IMR-90 (cell line): ENCODE measurements around the gene SHISAL1.

Experiments used
- BHLHE40 ChIP-seq: fragments of 150-350 bp; IDR thresholded peaks from 2 replicates; pipeline ENCODE4 v1.6.1; 2016; ENCODE audit warnings: mild to moderate bottlenecking, low read depth, low read length
- CEBPB ChIP-seq: IDR thresholded peaks from 2 replicates; pipeline ENCODE4 v1.6.1; 2012; ENCODE audit warnings: low read depth, low read length, improper control_type of control experiment
- FOS ChIP-seq: fragments of 150-350 bp; IDR thresholded peaks from 2 replicates; pipeline ENCODE4 v1.6.1; 2016; ENCODE audit warnings: low read depth, low read length
- MXI1 ChIP-seq: IDR thresholded peaks from 2 replicates; pipeline ENCODE4 v1.6.1; 2012; ENCODE audit warnings: low read depth, mild to moderate bottlenecking, low read length, moderate library complexity, borderline replicate concordance
- NFE2L2 ChIP-seq: fragments of 150-350 bp; IDR thresholded peaks from 2 replicates; pipeline ENCODE4 v1.6.1; 2016; ENCODE audit warnings: low read depth, mild to moderate bottlenecking, low read length
- POLR2A ChIP-seq: IDR thresholded peaks from 2 replicates; pipeline ENCODE4 v1.6.1; 2012; ENCODE audit warnings: mild to moderate bottlenecking, low read depth, low read length
- RAD21 ChIP-seq: IDR thresholded peaks from 2 replicates; pipeline ENCODE4 v1.6.1; 2012; ENCODE audit warnings: low read length, improper control_type of control experiment
- RFX5 ChIP-seq: IDR thresholded peaks from 2 replicates; pipeline ENCODE4 v1.8.0; 2012; ENCODE audit warnings: low read depth, mild to moderate bottlenecking, low read length, moderate library complexity
- SMC3 ChIP-seq: fragments of 150-350 bp; IDR thresholded peaks from 2 replicates; pipeline ENCODE4 v1.6.1; 2016; ENCODE audit warnings: low read depth, mild to moderate bottlenecking, antibody characterized with exemption, low read length, moderate library complexity
- USF2 ChIP-seq: fragments of 150-350 bp; IDR thresholded peaks from 2 replicates; pipeline ENCODE4 v1.6.1; 2017; ENCODE audit warnings: mild to moderate bottlenecking, antibody characterized with exemption, low read length, low read depth
- TF ChIP-seq, protein P1 (sequence below): conservative IDR thresholded peaks from 2 replicates; pipeline ENCODE4 v1.5.1; 2012; ENCODE audit warnings: mild to moderate bottlenecking, low read depth, low read length, improper control_type of control experiment
- TF ChIP-seq, protein P2 (sequence below): fragments of 150-350 bp; IDR thresholded peaks from 2 replicates; pipeline ENCODE4 v1.6.1; 2016; ENCODE audit warnings: low read depth, mild to moderate bottlenecking, low read length, moderate library complexity, borderline replicate concordance

DNA sequence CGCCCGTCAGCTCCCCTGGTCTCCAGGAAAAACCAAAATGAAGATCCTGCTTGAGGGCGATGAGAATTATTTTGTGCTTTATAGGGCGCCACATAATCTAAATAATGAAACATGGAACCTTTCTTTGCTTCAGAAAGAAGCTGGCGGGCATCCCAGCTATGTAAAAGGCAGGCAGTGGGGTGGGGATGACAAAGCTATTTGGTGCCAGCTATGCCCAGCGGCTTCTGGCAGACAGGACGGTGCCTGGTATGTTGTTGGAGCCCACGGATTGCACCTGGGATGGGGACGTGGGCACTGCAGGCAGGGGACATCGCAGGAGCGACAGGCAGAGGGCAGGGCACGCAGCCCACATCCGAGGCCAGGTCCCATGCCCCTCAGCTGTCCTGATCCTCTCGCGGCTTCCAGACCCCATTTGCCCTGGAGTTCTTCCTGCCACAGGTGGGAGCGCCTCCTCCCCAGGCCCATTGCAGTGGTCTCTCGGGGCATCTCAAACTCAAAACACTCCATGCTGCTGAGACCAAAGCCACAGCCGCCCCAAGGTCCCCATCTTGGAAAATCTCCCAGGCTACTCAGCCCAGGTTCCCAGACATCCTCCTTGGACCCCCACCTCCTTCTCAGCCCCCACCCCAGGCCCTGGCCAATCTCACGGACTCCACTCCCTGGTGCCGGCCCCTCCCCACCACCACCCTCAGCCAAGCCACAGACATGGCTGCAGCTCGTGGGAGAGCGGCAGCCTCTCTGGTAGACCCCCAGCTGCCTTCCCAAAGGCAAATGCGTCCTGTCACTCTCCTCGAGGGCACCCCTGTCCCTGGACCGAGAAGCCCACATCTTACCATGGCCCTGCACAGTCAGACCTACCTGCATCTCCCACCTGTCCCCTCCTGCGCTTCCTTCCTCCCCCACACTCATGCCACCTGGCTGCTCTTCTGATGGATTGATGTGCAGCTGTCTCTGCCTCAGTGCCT is 45.7 kb downstream of the SHISAL1 start:
- TF ChIP-seq USF2 (no peak), POLR2A (no peak), CEBPB (no peak), SMC3 (no peak), BHLHE40 (no peak), RAD21 (no peak), RFX5 (no peak), NFE2L2 (no peak), MXI1 (no peak), FOS (no peak)
- TF ChIP-seq, protein P1, sequence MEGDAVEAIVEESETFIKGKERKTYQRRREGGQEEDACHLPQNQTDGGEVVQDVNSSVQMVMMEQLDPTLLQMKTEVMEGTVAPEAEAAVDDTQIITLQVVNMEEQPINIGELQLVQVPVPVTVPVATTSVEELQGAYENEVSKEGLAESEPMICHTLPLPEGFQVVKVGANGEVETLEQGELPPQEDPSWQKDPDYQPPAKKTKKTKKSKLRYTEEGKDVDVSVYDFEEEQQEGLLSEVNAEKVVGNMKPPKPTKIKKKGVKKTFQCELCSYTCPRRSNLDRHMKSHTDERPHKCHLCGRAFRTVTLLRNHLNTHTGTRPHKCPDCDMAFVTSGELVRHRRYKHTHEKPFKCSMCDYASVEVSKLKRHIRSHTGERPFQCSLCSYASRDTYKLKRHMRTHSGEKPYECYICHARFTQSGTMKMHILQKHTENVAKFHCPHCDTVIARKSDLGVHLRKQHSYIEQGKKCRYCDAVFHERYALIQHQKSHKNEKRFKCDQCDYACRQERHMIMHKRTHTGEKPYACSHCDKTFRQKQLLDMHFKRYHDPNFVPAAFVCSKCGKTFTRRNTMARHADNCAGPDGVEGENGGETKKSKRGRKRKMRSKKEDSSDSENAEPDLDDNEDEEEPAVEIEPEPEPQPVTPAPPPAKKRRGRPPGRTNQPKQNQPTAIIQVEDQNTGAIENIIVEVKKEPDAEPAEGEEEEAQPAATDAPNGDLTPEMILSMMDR, result no peak
- TF ChIP-seq, protein P2, sequence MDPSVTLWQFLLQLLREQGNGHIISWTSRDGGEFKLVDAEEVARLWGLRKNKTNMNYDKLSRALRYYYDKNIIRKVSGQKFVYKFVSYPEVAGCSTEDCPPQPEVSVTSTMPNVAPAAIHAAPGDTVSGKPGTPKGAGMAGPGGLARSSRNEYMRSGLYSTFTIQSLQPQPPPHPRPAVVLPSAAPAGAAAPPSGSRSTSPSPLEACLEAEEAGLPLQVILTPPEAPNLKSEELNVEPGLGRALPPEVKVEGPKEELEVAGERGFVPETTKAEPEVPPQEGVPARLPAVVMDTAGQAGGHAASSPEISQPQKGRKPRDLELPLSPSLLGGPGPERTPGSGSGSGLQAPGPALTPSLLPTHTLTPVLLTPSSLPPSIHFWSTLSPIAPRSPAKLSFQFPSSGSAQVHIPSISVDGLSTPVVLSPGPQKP, result no peak
